Brain microvascular endothelial cell (primary cell): ENCODE results near the gene UPF1.

ENCODE experiments used
- DNase-seq: peaks from one replicate; pipeline ENCODE4 v3.0.0-alpha.2; 2020
- H3K27ac ChIP-seq: fragments of 250-450 bp; sonication (Bioruptor Pico); 2 replicates; pipeline ENCODE4 v1.5.1; 2020; ENCODE audit warnings: mild to moderate bottlenecking, moderate library complexity
- H3K27me3 ChIP-seq: fragments of 250-450 bp; sonication (Bioruptor Pico); replicated peaks from 2 replicates; pipeline ENCODE4 v1.5.1; 2020; ENCODE audit warnings: mild to moderate bottlenecking
- H3K36me3 ChIP-seq: fragments of 250-450 bp; sonication (Bioruptor Pico); replicated peaks from 2 replicates; pipeline ENCODE4 v1.5.1; 2020; ENCODE audit warnings: mild to moderate bottlenecking
- H3K4me3 ChIP-seq: 2 replicates; pipeline ENCODE4 v1.5.1; 2011; ENCODE audit warnings: low read depth, mild to moderate bottlenecking, control low read depth, low read length, moderate library complexity
- in situ Hi-C: cut with HindIII; loops from 2 replicates; pipeline ENCODE4 v1.10.0; 2017; ENCODE audit warnings: low sequenced_read_pairs, low pct_ligation_motif_present
- TF ChIP-seq, protein P1 (sequence below): IDR thresholded peaks from 2 replicates; pipeline ENCODE4 v1.5.1; 2011; ENCODE audit warnings: low read depth, mild to moderate bottlenecking, moderate library complexity, low read length, control low read depth, inconsistent platforms; ENCODE audit errors: missing control alignments

UPF1 gene

DNA sequence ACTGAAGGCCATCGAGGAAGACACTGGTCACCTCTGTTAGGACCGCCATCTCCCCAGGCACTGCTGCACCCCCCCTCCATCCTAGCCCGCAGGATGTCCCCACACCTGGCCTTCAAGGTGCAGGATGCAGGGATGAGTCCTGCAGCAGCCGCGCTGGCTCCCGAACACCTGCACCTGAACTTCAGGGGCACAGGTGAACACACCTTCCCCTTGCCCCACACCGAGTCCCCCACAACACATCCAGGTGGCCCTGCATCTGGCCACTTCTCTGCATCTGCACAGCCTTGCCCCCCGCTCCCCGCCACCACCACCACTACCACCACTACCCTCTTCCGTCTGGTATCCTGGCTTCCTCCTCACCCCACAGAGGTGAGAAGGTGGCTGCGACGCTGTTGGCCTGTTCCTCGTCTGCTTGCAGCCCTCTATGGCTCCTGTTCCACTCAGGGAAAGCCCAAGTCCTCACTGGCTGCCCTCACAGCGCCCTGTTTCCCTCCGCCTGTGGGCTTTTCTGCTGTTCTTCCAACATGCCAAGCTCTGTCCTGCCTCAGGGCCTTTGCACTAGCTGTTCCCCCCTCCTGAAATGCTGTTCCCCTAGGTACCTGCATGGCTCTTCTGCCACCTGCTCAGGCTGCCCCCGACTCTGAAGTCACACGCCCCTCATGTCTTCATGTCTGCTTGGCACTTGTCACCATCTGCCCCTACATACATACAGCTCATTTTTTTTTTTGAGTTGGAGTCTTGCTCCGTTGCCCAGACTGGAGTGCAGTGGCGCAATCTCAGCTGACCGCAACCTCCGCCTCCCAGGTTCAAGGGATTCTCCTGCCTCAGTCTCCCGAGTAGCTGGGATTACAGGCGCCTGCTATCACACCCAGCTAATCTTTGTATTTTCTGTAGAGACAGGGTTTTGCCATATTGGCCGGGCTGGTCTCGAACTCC, 65.6 kb downstream of the UPF1 start:
- in situ Hi-C loops: no loop called here
- Histone ChIP-seq H3K36me3 (peaks cover 25% of the 10 kb centered on the region), H3K27me3 (peaks cover 13% of the 10 kb centered on the region), H3K4me3 (no peak overlapping the region), H3K27ac (no peak overlapping the region)
- TF ChIP-seq, protein P1, sequence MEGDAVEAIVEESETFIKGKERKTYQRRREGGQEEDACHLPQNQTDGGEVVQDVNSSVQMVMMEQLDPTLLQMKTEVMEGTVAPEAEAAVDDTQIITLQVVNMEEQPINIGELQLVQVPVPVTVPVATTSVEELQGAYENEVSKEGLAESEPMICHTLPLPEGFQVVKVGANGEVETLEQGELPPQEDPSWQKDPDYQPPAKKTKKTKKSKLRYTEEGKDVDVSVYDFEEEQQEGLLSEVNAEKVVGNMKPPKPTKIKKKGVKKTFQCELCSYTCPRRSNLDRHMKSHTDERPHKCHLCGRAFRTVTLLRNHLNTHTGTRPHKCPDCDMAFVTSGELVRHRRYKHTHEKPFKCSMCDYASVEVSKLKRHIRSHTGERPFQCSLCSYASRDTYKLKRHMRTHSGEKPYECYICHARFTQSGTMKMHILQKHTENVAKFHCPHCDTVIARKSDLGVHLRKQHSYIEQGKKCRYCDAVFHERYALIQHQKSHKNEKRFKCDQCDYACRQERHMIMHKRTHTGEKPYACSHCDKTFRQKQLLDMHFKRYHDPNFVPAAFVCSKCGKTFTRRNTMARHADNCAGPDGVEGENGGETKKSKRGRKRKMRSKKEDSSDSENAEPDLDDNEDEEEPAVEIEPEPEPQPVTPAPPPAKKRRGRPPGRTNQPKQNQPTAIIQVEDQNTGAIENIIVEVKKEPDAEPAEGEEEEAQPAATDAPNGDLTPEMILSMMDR: no peak
- DNase-seq: no peak

DNA sequence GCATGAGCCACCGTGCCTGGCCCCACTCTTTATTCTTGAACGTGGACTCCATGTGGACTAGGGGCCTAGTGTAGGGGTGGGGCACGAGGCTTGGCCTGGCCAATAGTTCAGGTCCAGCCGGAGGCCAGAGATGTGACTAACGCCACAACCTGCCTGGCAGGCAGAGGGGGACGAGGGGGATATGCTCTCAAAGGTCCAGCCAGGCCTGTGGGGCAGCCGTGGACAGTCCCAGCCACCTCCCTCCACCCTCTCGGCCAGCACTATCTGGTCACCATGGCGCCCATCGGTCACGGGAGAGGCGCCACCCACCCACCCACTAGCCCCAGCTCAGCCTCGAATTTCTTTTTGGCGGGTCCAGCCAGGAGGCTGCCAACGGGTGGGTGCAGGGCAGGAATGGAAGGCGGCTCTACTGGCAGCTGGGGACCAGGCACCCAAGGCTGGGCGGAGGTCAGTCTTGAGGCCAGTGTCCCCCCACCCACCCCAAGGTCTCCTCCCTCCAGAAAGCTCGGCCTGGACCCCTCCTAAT, 66.4 kb downstream of the UPF1 start:
- TF ChIP-seq, protein P1: no peak
- H3K27ac ChIP-seq: no peak overlapping the region
- in situ Hi-C loops: no loop called here
- no peak for DNase-seq
- H3K36me3 ChIP-seq: peaks cover 30% of the 10 kb centered on the region
- H3K4me3 ChIP-seq: no peak overlapping the region
- peaks cover 13% of the 10 kb centered on the region for H3K27me3 ChIP-seq

DNA sequence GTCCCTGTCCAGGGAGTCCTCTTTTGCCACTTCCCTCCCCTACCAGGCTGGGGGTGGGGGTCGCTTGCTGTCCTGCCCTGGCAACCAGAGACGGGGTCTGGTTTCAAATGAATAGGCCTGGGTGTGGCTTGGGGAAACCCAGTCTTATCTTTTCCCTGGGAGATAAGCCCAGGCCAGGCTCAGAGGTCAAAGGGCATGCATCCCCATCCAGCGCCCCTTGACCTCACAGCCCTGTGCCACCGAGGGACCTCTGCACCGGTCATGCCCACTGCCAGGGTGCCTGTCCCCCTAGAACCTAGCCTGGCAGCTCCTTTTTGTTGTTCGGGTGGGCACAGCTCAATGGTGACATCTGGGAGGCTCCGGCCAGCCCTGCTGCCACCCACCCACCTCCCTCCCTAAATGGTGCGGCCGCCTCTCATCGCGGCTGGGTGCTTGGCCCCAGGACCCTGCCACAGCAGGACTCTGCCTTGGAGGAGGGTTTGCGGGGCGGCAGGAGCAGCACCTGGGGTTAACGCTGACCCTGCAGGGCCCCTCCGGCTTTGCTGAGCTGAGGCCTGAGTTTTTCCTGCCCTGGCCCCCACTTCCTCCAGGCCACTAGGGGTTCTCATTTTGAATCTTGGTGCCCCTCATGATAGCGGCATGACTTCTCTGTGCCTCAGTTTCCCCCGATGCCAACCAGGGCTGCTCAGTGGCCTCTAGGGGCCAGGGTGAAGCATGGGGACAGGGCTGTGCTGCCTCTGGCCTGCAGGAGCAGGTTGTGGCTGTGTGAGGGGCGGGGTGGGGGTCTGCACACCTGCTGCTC, 67.0 kb downstream of the UPF1 start:
- in situ Hi-C loops: no loop called here
- DNase-seq: no peak
- H3K36me3 ChIP-seq: peaks cover 35% of the 10 kb centered on the region
- TF ChIP-seq, protein P1: no peak
- H3K27ac ChIP-seq: no peak overlapping the region
- H3K4me3 ChIP-seq: no peak overlapping the region
- H3K27me3 ChIP-seq: peaks cover 12% of the 10 kb centered on the region

DNA sequence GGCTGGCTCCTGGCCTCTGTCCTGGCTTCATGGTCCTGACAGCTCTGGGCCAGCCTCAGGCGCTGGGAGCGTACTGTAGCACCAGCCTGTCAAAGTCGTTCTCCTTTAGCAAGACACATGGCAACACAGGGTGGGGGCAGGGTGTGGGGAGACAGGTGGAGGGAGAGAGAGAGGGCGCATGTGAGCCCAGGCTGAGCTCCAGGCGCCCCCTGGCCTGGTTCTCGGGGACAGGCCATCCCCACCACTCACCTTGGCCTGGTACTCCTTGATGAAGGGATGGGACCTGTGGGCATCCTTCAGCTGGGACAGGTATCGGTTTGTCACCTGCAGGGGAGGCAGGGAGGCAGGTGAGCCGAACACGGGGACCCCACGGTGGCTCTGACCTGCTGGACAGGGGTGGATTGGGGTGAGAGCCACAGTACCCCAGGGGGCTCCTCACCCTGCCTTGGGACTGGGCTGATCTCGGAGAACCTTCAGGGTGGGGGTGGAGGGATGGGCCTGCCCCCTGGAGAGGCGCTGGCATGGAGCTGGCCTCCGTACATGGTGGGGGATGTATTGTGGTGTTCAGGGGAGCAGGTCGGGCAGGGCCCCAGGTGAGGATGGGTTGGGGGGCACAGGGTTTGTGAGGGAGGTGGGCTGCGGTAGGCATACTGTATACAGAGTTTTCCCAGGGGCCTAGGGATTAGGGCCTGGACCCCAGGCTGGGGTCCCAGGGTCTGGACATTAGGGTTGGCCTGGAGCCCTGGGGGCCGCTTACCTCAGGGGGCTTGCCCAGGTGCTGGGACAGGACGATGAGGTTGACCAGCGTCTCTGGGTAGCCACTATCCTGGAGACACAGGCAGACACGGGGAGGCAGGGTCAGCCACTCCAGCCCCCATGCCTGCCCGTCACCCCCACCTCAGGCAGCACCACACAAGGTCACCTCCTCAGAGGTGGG, 68.1 kb downstream of the UPF1 start:
- H3K36me3 ChIP-seq: peaks cover 46% of the 10 kb centered on the region
- H3K27me3 ChIP-seq: peaks cover 2% of the 10 kb centered on the region
- no peak for DNase-seq
- in situ Hi-C loops: no loop called here
- H3K4me3 ChIP-seq: no peak overlapping the region
- TF ChIP-seq, protein P1: no peak
- no peak overlapping the region for H3K27ac ChIP-seq

DNA sequence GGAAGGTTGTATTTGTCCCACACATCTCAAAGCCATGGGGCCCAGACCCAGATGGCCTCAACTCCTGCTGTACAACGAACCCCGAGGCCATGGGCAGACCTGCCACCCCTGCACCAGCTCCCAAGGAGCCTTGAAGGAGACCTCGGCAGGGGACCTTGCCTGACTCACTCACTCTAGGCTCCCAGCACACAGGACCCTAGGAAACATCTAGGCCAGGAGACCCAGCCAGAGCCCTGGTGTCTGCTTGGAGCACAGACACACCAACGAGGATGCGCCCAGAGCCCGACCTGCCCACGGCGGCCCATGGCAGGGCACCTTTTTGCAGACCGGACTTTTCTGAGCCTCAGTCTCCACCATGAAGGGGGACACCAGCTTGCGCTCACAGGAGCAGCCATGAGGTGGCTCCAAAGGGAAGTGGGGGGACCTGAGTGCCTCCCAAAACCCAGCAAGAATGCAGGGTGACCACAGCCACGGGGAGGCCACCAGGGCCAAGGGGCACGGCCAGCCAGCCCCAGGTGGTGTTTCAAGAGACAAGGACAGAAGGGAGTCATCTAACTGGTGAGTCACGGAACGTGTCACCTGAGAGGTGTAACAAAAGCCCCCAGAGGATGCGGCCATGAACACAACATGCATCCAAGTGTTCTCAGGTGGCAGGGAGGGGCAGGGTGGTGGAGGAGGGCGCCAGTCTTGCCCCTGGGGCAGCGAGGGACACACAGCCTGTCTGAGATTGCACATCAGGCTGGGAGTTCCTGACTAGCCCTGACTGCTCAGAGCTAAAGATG, 69.1 kb downstream of the UPF1 start:
- no peak overlapping the region for H3K27ac ChIP-seq
- no peak for DNase-seq
- no peaks in the 10 kb centered on the region for H3K27me3 ChIP-seq
- in situ Hi-C loops: no loop called here
- no peak overlapping the region for H3K4me3 ChIP-seq
- TF ChIP-seq, protein P1: no peak
- peaks cover 52% of the 10 kb centered on the region for H3K36me3 ChIP-seq
